WERI-Rb-1 (cell line): Measurements from ENCODE around the gene CRABP2.

ENCODE experiments used
- DNase-seq: peaks from one replicate; pipeline ENCODE4 v3.0.0-alpha.2; 2020
- H3K27ac ChIP-seq: fragments of 250-450 bp; sonication (Bioruptor Pico); 2 replicates; pipeline ENCODE4 v1.5.1; 2020; ENCODE audit warnings: mild to moderate bottlenecking, moderate library complexity
- H3K27me3 ChIP-seq: fragments of 250-450 bp; sonication (Bioruptor Pico); 2 replicates; pipeline ENCODE4 v1.5.1; 2021; ENCODE audit warnings: mild to moderate bottlenecking, low read depth, moderate library complexity; ENCODE audit not compliant: insufficient read depth, severe bottlenecking
- H3K36me3 ChIP-seq: fragments of 250-450 bp; sonication (Bioruptor Pico); 2 replicates; pipeline ENCODE4 v1.5.1; 2020; ENCODE audit warnings: mild to moderate bottlenecking, moderate library complexity
- H3K4me3 ChIP-seq: 2 replicates; pipeline ENCODE4 v1.5.1; 2011; ENCODE audit warnings: low read depth, mild to moderate bottlenecking, control low read depth, low read length
- H3K9me3 ChIP-seq: fragments of 250-450 bp; sonication (Bioruptor Pico); 2 replicates; pipeline ENCODE4 v1.5.1; 2021; ENCODE audit warnings: mild to moderate bottlenecking, moderate library complexity; ENCODE audit not compliant: severe bottlenecking
- TF ChIP-seq, protein P1 (sequence below): IDR thresholded peaks from 2 replicates; pipeline ENCODE4 v1.5.1; 2011; ENCODE audit warnings: low read depth, mild to moderate bottlenecking, control low read depth, inconsistent platforms, low read length

Gene CRABP2

GRCh38 chr1:156740237-156740740 lies 34.9 kb upstream of the CRABP2 start:
- DNase-seq = no peak

DNA sequence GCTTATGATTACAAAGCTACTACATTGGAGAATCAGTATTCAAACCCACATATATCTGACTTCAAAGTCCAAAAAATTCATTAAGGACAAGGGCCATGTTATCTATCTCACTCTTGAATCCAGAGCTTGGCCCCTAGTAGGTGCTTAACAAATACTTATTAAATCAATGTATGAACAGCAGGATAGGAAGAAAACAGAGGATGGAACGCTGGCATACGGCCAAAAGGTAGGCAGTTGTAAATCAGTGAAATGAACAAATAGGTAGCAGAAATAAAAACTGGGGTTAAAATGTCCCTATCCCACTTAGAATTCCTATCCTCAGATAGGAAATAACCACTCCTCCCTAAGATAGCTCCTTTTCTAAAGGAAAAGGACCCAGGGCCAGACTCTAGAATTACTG lies 33.5 kb upstream of the CRABP2 start:
- Histone ChIP-seq H3K27me3 (no peaks in the 10 kb centered on the region), H3K4me3 (no peak overlapping the region), H3K36me3 (peaks cover 49% of the 10 kb centered on the region), H3K27ac (no peak overlapping the region), H3K9me3 (no peaks in the 10 kb centered on the region)
- DNase-seq = no peak
- TF ChIP-seq, protein P1, sequence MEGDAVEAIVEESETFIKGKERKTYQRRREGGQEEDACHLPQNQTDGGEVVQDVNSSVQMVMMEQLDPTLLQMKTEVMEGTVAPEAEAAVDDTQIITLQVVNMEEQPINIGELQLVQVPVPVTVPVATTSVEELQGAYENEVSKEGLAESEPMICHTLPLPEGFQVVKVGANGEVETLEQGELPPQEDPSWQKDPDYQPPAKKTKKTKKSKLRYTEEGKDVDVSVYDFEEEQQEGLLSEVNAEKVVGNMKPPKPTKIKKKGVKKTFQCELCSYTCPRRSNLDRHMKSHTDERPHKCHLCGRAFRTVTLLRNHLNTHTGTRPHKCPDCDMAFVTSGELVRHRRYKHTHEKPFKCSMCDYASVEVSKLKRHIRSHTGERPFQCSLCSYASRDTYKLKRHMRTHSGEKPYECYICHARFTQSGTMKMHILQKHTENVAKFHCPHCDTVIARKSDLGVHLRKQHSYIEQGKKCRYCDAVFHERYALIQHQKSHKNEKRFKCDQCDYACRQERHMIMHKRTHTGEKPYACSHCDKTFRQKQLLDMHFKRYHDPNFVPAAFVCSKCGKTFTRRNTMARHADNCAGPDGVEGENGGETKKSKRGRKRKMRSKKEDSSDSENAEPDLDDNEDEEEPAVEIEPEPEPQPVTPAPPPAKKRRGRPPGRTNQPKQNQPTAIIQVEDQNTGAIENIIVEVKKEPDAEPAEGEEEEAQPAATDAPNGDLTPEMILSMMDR = no peak

More at GRCh38 chr1:156740237-156740740, 34.9 kb upstream of the CRABP2 start:
- Histone ChIP-seq H3K27me3 (no peaks in the 10 kb centered on the region), H3K9me3 (no peaks in the 10 kb centered on the region), H3K4me3 (peak overlapping the region; percentile 67), H3K36me3 (peaks cover 57% of the 10 kb centered on the region), H3K27ac (peak overlapping the region; percentile 77)
- TF ChIP-seq, protein P1 = no peak

GRCh38 chr1:156738407-156738806 lies 33.0 kb upstream of the CRABP2 start:
- DNase-seq = no peak
- no peak overlapping the region for H3K4me3 ChIP-seq
- TF ChIP-seq, protein P1 = no peak
- no peak overlapping the region for H3K27ac ChIP-seq
- H3K9me3 ChIP-seq = no peaks in the 10 kb centered on the region
- no peaks in the 10 kb centered on the region for H3K27me3 ChIP-seq
- peaks cover 49% of the 10 kb centered on the region for H3K36me3 ChIP-seq

- H3K27me3 ChIP-seq = no peaks in the 10 kb centered on the region
- H3K9me3 ChIP-seq = no peaks in the 10 kb centered on the region
- no peak overlapping the region for H3K4me3 ChIP-seq
- no peak for DNase-seq
- peaks cover 42% of the 10 kb centered on the region for H3K36me3 ChIP-seq
- H3K27ac ChIP-seq = no peak overlapping the region
- TF ChIP-seq, protein P1 = no peak
Measured at GRCh38 chr1:156733989-156734584, 28.7 kb upstream of the CRABP2 start.

DNA sequence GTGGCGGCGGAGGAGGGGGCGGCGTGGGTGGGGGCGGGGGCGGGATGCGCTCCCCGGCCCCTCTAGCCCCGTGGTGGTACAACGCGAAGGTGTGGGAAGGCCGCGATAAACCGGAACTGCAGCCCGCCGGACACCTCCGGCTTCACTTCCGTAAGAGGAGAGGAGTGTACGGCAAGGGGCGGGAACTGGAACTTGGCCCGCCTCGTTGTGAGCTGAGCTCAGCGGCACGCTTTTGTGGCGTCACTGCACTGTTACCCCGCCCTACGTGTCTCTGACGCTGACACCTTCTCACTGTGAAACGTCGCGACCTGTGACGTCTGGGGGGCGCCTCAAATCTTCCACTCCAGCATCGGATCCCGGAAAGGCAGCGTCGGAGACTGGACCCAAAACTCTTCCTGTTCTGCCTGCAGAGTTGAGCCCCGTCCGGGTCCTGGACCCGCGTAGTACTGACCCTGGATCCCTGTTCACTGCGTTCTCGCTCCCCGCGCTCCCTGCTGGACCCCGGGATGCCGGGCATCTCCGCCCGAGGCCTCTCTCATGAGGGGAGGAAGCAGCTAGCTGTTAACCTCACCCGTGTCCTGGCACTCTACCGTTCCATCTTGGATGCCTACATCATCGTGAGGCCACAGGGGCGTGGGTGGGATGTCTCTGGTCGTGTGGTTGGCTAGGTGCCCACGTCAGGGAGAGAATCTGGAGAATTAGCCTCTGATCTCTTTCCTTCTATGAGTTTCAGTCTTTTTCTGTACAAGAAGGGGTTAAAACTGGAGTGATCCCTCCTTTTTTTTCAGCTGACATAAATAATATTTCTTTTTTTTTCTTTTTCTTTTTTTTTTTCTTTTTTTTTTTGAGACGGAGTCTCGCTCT lies 23.4 kb upstream of the CRABP2 start, which contains the start of gene ISG20L2:
Gene ISG20L2, minus strand, starts transcription at position 168 of the 864 bp plus-strand sequence. CDS start 1,114 bp downstream, outside the sequence.
- TF ChIP-seq, protein P1 = no peak
- peak within 1 kb of the TSS; percentile 70 for H3K27ac ChIP-seq
- peaks cover 57% of the 10 kb centered on the region for H3K36me3 ChIP-seq
- DNase-seq = peak; percentile 99
- peak within 1 kb of the TSS; percentile 96 for H3K4me3 ChIP-seq
- H3K27me3 ChIP-seq = no peaks in the 10 kb centered on the region
- H3K9me3 ChIP-seq = no peaks in the 10 kb centered on the region
